Measurements from ENCODE around the gene OSBP2. TPM values are rescaled to one million over a fixed set of nuclear protein-coding genes. Genes with fewer than 3 reads are reported as not detected.

OSBP2 gene
- total RNA-seq, 3 donors from 2014 or later, result 2.9 to 5.3 (median 3.4) TPM

DNA sequence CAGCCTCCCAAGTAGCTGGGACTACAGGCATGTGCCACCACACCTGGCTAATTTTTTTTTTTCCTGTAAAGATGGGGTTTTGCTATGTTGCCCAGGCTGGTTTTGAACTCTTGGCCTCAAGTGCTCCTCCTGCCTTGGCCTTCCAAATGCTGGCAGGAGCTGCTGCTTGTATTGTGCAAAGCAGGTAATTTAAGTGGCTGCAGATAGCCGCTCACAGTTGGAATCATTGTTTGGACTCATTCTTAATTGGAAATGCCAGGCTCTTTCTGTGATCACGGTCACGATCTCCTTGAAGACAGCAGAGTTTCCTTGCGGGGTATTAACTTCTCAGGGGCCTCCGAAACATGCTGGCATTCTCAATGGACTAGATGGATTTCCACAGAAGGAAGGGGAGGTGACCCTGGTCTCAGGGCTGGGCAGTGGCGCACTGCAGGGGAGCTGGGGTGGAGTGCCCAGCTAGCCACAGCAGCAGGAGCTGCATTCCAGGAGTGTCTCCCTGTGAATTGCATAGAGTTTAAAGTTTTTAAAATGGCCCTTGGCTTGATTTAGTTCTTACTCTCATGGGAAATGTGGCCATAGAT is 137.8 kb downstream of the OSBP2 start:
- no peaks in the 10 kb centered on the region for H3K9me3 ChIP-seq
- H3K4me3 ChIP-seq, result no peak overlapping the region
- DNase-seq, result no peak
- no peaks in the 10 kb centered on the region for H3K36me3 ChIP-seq (ENCODE audit: low read depth)
- intact Hi-C loops (cut with DNase I, micrococcal nuclease), result no loop called here
- TF ChIP-seq, protein P1, sequence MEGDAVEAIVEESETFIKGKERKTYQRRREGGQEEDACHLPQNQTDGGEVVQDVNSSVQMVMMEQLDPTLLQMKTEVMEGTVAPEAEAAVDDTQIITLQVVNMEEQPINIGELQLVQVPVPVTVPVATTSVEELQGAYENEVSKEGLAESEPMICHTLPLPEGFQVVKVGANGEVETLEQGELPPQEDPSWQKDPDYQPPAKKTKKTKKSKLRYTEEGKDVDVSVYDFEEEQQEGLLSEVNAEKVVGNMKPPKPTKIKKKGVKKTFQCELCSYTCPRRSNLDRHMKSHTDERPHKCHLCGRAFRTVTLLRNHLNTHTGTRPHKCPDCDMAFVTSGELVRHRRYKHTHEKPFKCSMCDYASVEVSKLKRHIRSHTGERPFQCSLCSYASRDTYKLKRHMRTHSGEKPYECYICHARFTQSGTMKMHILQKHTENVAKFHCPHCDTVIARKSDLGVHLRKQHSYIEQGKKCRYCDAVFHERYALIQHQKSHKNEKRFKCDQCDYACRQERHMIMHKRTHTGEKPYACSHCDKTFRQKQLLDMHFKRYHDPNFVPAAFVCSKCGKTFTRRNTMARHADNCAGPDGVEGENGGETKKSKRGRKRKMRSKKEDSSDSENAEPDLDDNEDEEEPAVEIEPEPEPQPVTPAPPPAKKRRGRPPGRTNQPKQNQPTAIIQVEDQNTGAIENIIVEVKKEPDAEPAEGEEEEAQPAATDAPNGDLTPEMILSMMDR (IDR thresholded peaks at IDR 0.05), result no peak
- ATAC-seq, result no peak
- H3K4me1 ChIP-seq (ENCODE audit: low read depth), result no peaks in the 10 kb centered on the region

DNA sequence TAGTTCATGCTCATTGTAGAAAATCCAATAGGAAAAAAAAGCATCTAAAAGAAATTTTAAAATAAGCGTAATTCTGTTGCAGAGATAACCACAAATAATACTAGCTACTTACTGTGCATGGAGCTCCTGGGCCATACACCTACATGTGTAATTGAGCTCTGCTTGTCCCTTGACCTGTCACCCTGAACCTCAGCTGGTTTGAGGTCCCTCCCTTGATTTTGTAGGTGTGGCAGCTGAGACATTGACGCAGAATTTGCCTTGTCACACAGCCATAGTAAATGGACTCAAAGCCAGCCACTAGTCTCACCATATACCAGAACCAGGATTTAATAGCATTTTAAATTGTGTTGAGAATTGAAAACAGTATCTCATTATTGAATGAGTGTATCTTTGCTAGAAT is 138.6 kb downstream of the OSBP2 start:
- TF ChIP-seq, protein P1 (IDR thresholded peaks at IDR 0.05), result no peak
- intact Hi-C loops (cut with DNase I, micrococcal nuclease), result no loop called here
- Histone ChIP-seq H3K4me1 (ENCODE audit: low read depth) (no peaks in the 10 kb centered on the region), H3K4me3 (no peak overlapping the region), H3K36me3 (ENCODE audit: low read depth) (no peaks in the 10 kb centered on the region), H3K9me3 (peaks cover under 1% of the 10 kb centered on the region)
- peak; percentile 38 for ATAC-seq
- no peak for DNase-seq

- Histone ChIP-seq H3K4me1 (ENCODE audit: low read depth) (no peaks in the 10 kb centered on the region), H3K36me3 (ENCODE audit: low read depth) (no peaks in the 10 kb centered on the region), H3K4me3 (no peak overlapping the region), H3K9me3 (peaks cover 3% of the 10 kb centered on the region)
- ATAC-seq, result no peak
- intact Hi-C loops (cut with DNase I, micrococcal nuclease), result no loop called here
- DNase-seq, result no peak
- TF ChIP-seq, protein P1 (IDR thresholded peaks at IDR 0.05), result no peak
These were observed 142.9 kb downstream of the OSBP2 start for GRCh38 chr22:30837531-30837930.

GRCh38 chr22:30838111-30838510 is 143.4 kb downstream of the OSBP2 start:
- TF ChIP-seq, protein P1 (IDR thresholded peaks at IDR 0.05), result no peak
- Histone ChIP-seq H3K9me3 (peaks cover 3% of the 10 kb centered on the region), H3K4me1 (ENCODE audit: low read depth) (no peaks in the 10 kb centered on the region), H3K36me3 (ENCODE audit: low read depth) (no peaks in the 10 kb centered on the region), H3K4me3 (no peak overlapping the region)
- DNase-seq, result no peak
- no peak for ATAC-seq
- intact Hi-C loops (cut with DNase I, micrococcal nuclease), result no loop called here

- Histone ChIP-seq H3K4me1 (ENCODE audit: low read depth) (no peaks in the 10 kb centered on the region), H3K36me3 (ENCODE audit: low read depth) (no peaks in the 10 kb centered on the region), H3K9me3 (peaks cover 3% of the 10 kb centered on the region), H3K4me3 (no peak overlapping the region)
- ATAC-seq, result no peak
- TF ChIP-seq, protein P1 (IDR thresholded peaks at IDR 0.05), result no peak
- intact Hi-C loops (cut with DNase I, micrococcal nuclease), result no loop called here
- no peak for DNase-seq
These were observed 146.6 kb downstream of the OSBP2 start for GRCh38 chr22:30841273-30841672.

DNA sequence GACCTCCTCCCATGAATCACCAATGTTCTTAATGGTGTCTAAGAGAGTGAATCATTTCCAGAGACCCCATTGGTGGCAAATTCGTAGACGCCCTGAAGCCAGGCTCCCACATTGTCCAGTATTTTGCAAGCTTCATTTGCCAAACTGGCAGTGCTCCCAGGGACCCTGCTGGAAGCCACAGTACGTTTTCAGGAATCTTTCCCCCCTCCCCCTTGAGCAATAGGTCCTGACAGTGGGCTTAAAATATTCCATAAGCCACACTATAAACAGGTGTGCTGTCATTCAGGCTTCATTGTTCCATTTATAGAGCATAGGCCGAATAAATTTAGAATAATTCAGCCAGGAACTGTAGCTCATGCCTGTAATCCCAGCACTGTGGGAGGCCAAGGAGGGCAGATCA is 148.6 kb downstream of the OSBP2 start:
- ATAC-seq, result no peak
- intact Hi-C loops (cut with DNase I, micrococcal nuclease), result no loop called here
- no peak for DNase-seq
- no peak overlapping the region for H3K4me3 ChIP-seq
- no peaks in the 10 kb centered on the region for H3K4me1 ChIP-seq (ENCODE audit: low read depth)
- H3K9me3 ChIP-seq, result peaks cover 3% of the 10 kb centered on the region
- TF ChIP-seq, protein P1 (IDR thresholded peaks at IDR 0.05), result no peak
- H3K36me3 ChIP-seq (ENCODE audit: low read depth), result no peaks in the 10 kb centered on the region

Measured in mucosa of descending colon (tissue), 3 donors.